Epithelial cell of proximal tubule (primary cell): ENCODE measurements around the gene OR6C3. TPM values are rescaled to one million over a fixed set of nuclear protein-coding genes. Genes with fewer than 3 reads are reported as not detected.
"Not testable (repeated sequence)": the region's sequence is repeated elsewhere in the genome, so short reads cannot be mapped to it uniquely, and the experiment has no call there.

ENCODE experiments used
- DNase-seq: peaks from one replicate; pipeline ENCODE4 v3.0.0-alpha.2; 2011; ENCODE audit warnings: low read depth
- H3K4me3 ChIP-seq: 2 replicates; pipeline ENCODE4 v1.5.1; 2011; ENCODE audit warnings: low read depth, mild to moderate bottlenecking, low read length
- CTCF ChIP-seq: conservative IDR thresholded peaks from 2 replicates; pipeline ENCODE4 v1.5.1; 2012; ENCODE audit warnings: low read depth, mild to moderate bottlenecking, low read length
- total RNA-seq: library from RNA; depleted of rRNA; stranded (reverse); fragments of >200 nt; gene quantifications from 2 replicates; pipeline ENCODE4 v1.2.3, GENCODE V29; 2015

OR6C3 gene
- total RNA-seq, 1 donor from 2014 or later = not detected

- no peak for TF ChIP-seq CTCF
- no peak for DNase-seq
- no peak overlapping the region for H3K4me3 ChIP-seq
Observed at GRCh38 chr12:55336002-55336401, 5.5 kb downstream of the OR6C3 start.

GRCh38 chr12:55355338-55355737 lies 24.8 kb downstream of the OR6C3 start:
- H3K4me3 ChIP-seq, DNase-seq: not testable (repeated sequence)

GRCh38 chr12:55362675-55363074 lies 32.1 kb downstream of the OR6C3 start, which contains the start of gene OR6C75:
OR6C75 (plus strand) TSS chr12:55362975; CDS start chr12:55365111, 2,136 bp downstream.
- no peak for DNase-seq
- TF ChIP-seq CTCF = no peak
- H3K4me3 ChIP-seq = no peak within 1 kb of the TSS

GRCh38 chr12:55365086-55365485 lies 34.5 kb downstream of the OR6C3 start:
- no peak for DNase-seq
- no peak overlapping the region for H3K4me3 ChIP-seq
- TF ChIP-seq CTCF = no peak

GRCh38 chr12:55372521-55372920 lies 42.0 kb downstream of the OR6C3 start:
- H3K4me3 ChIP-seq = no peak overlapping the region
- TF ChIP-seq CTCF = no peak
- DNase-seq = no peak

Other genes starting within 250 kb of the OR6C3 start
- gene OR9K2, start 204.3 kb upstream of the OR6C3 start, total RNA-seq = not detected in 2 replicates
- gene OR10A7, start 109.7 kb upstream of the OR6C3 start, total RNA-seq = not detected in 2 replicates
- not detected in 2 replicates for gene OR6C74, start 86.1 kb upstream of the OR6C3 start, total RNA-seq
- gene OR6C6, start 34.2 kb upstream of the OR6C3 start, total RNA-seq = not detected in 2 replicates
- gene OR6C1, start 16.4 kb upstream of the OR6C3 start, total RNA-seq = not detected in 2 replicates
- gene OR6C75, start 32.2 kb downstream of the OR6C3 start, total RNA-seq = 0.29 TPM in 1 of 2 replicates, not detected in the other
- not detected in 2 replicates for gene OR6C65, start 69.8 kb downstream of the OR6C3 start, total RNA-seq
- not detected in 2 replicates for gene OR6C76, start 95.5 kb downstream of the OR6C3 start, total RNA-seq
- gene OR6C2, start 113.3 kb downstream of the OR6C3 start, total RNA-seq = not detected in 2 replicates
- not detected in 2 replicates for gene OR6C70, start 139.4 kb downstream of the OR6C3 start, total RNA-seq
- gene OR6C68, start 161.6 kb downstream of the OR6C3 start, total RNA-seq = not detected in 2 replicates
- not detected in 2 replicates for gene OR6C4, start 218.9 kb downstream of the OR6C3 start, total RNA-seq
- gene OR2AP1, start 241.7 kb downstream of the OR6C3 start, total RNA-seq = not detected in 2 replicates